Esophagus squamous epithelium (tissue), 5 donors: ENCODE measurements around the gene RSF1. TPM values are rescaled to one million over a fixed set of nuclear protein-coding genes. Genes with fewer than 3 reads are reported as not detected.
"Not testable (repeated sequence)": the region's sequence is repeated elsewhere in the genome, so short reads cannot be mapped to it uniquely, and the experiment has no call there.

Experiments
- DNase-seq: peaks from one replicate; lab custom pipeline; 2025; lab: John Stamatoyannopoulos, UW
- H3K27ac ChIP-seq, 4 donors: fragments of 200-600 bp; sonication (generic); one replicate each; pipeline ENCODE4 v1.5.1; 2016 to 2019; ENCODE audit warnings: mild to moderate bottlenecking in 1 of 4
- H3K27me3 ChIP-seq, 4 donors: fragments of 200-600 bp; sonication (generic); 1 replicate in 3 of 4; 2 replicates in 1 of 4; pipeline versions ENCODE4 v1.5.1 to v1.6.0; 2017 to 2021; ENCODE audit warnings: antibody characterized with exemption in 1 of 4
- H3K36me3 ChIP-seq, 3 donors: fragments of 200-600 bp; sonication (generic); one replicate each; pipeline ENCODE4 v1.5.1; 2016 to 2019
- H3K4me1 ChIP-seq, 3 donors: fragments of 200-600 bp; sonication (generic); one replicate each; pipeline ENCODE4 v1.5.1; 2017 to 2019
- H3K4me3 ChIP-seq, 4 donors: fragments of 200-600 bp; sonication (generic); 1 replicate in 3 of 4; 2 replicates in 1 of 4; pipeline ENCODE4 v1.5.1; 2016 to 2019; ENCODE audit warnings: mild to moderate bottlenecking in 2 of 4, moderate library complexity in 1 of 4
- H3K9me3 ChIP-seq, 3 donors: fragments of 200-600 bp; sonication (generic); one replicate each; pipeline ENCODE4 v1.5.1; 2016 to 2019
- POLR2A ChIP-seq, 4 donors: fragments of 450-650 bp; IDR thresholded peaks; one replicate each; pipeline ENCODE4 v1.6.1; 2017; ENCODE audit warnings: antibody characterized with exemption in 4 of 4, mild to moderate bottlenecking in 4 of 4, moderate library complexity in 3 of 4
- WGBS, 2 donors: methylation state at CpG; one replicate each; pipeline ENCODE4 v1.1.5; 2018; 5-methylcytosine and 5-hydroxymethylcytosine counted together
- intact Hi-C: fragments of 100-400 bp; cut with DNase I; formaldehyde crosslinking; loops from one replicate; pipeline ENCODE4 v1.15.0; 2022
- total RNA-seq, 4 donors: library from RNA; depleted of rRNA; stranded (reverse); fragments of >200 nt; gene quantifications; one replicate each; pipeline ENCODE4 v1.1.0, GENCODE V29; 2016
- TF ChIP-seq, protein P1 (sequence below), 6 experiments: fragments of 450-650 bp in 4 of 6; fragments of 200-600 bp in 2 of 6; sonication (generic) in 2 of 6; IDR thresholded peaks; one replicate each; pipeline ENCODE4 v1.5.1; 2016 to 2019; ENCODE audit warnings: antibody characterized with exemption in 6 of 6, mild to moderate bottlenecking in 4 of 6, moderate library complexity in 4 of 6
- donor health status: DM: yes; HTN: yes; CAD: no.

RSF1 gene
- total RNA-seq, 4 donors from 2014 or later = 14.7 to 37.8 (median 29.1) TPM

DNA sequence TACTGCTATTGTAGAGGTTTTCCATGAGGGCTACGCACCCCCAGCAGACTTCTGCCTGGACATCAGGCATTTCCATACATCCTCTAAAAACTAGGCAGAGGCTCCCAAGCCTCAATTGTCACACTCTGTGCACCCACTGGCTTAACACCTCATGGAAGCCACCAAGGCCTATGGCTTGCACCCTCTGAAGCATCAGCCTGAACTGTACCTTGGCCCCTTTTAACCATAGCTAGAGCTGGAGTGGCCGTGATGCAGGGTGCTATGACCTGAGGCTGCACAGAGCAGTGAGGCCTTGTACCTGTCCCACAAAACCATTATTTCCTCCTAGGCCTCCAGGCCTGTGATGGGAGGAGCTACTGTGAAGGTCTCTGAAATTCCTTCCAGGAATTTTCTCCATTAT is 34.3 kb upstream of the RSF1 start:
- Histone ChIP-seq H3K27me3 (no peaks in the 10 kb centered on the region), H3K4me3 (no peak overlapping the region), H3K4me1 (no peaks in the 10 kb centered on the region), H3K9me3 (peaks cover 0 to 22% (median 14%) of the 10 kb centered on the region in 3 donors), H3K27ac (no peak overlapping the region), H3K36me3 (peaks cover 0 to 59% (median 5%) of the 10 kb centered on the region in 3 donors)
- intact Hi-C loops = no loop called here
- no peak for DNase-seq
- 93 to 100% methylated on average over 2 of the region's 2 CpGs for whole genome bisulfite sequencing, 2 donors
- no peak for TF ChIP-seq POLR2A (IDR thresholded peaks at IDR 0.05)
- TF ChIP-seq, protein P1, sequence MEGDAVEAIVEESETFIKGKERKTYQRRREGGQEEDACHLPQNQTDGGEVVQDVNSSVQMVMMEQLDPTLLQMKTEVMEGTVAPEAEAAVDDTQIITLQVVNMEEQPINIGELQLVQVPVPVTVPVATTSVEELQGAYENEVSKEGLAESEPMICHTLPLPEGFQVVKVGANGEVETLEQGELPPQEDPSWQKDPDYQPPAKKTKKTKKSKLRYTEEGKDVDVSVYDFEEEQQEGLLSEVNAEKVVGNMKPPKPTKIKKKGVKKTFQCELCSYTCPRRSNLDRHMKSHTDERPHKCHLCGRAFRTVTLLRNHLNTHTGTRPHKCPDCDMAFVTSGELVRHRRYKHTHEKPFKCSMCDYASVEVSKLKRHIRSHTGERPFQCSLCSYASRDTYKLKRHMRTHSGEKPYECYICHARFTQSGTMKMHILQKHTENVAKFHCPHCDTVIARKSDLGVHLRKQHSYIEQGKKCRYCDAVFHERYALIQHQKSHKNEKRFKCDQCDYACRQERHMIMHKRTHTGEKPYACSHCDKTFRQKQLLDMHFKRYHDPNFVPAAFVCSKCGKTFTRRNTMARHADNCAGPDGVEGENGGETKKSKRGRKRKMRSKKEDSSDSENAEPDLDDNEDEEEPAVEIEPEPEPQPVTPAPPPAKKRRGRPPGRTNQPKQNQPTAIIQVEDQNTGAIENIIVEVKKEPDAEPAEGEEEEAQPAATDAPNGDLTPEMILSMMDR (IDR thresholded peaks at IDR 0.05) = no peak

DNA sequence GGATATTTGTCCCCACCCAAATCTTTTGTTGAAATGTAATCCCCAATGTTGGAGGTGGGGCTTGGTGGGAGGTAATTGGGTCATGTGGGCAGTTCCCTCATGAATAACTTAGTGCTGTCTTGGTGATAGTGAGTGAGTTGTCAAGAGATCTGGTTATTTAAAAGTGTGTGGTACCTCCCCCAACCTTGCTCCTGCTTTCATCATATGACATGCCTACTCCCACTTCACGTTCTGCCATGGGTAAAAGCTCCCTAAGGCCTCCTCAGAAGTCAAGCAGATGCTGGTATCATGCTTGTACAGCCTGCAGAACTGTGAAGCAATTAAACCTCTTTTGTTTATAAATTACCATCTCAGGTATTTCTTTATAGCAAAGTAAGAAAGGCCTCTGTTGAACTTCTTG is 31.0 kb upstream of the RSF1 start:
- DNase-seq = no peak
- no peak overlapping the region for H3K27ac ChIP-seq
- no peaks in the 10 kb centered on the region for H3K4me1 ChIP-seq
- intact Hi-C loops = no loop called here
- TF ChIP-seq POLR2A (IDR thresholded peaks at IDR 0.05) = no peak
- TF ChIP-seq, protein P1 (IDR thresholded peaks at IDR 0.05) = no peak
- H3K36me3 ChIP-seq = peaks cover 0 to 70% (median 5%) of the 10 kb centered on the region in 3 donors
- H3K4me3 ChIP-seq = no peak overlapping the region
- WGBS, 2 donors = 67 to 78% methylated on average over 1 of the region's 1 CpG
- no peaks in the 10 kb centered on the region for H3K27me3 ChIP-seq
- peaks cover 0 to 22% (median 14%) of the 10 kb centered on the region in 3 donors for H3K9me3 ChIP-seq

DNA sequence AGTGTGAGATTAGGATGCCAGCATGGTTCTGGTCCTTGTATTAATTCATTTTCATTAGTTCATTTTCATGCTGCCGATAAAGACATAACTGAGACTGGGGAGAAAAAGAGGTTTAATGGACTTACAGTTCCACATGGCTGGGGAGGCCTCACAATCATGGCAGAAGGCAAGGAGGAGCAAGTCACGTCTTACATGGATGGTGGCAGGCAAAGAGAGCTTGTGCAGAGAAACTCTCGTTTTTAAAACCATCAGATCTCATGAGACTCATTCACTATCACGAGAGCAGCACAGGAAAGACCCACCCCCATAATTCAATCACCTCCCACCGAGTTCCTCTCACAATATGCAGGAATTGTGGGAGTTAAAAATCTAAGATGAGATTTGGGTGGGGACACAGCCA is 23.2 kb upstream of the RSF1 start:
- Histone ChIP-seq H3K36me3 (peaks cover 0 to 76% (median 3%) of the 10 kb centered on the region in 3 donors), H3K9me3 (peaks cover 0 to 12% (median 0%) of the 10 kb centered on the region in 3 donors)
- H3K27ac ChIP-seq, DNase-seq, intact Hi-C loops, H3K4me3 ChIP-seq, H3K4me1 ChIP-seq, H3K27me3 ChIP-seq: not testable (repeated sequence)
- 85 to 93% methylated on average over 5 of the region's 5 CpGs for WGBS, 2 donors

DNA sequence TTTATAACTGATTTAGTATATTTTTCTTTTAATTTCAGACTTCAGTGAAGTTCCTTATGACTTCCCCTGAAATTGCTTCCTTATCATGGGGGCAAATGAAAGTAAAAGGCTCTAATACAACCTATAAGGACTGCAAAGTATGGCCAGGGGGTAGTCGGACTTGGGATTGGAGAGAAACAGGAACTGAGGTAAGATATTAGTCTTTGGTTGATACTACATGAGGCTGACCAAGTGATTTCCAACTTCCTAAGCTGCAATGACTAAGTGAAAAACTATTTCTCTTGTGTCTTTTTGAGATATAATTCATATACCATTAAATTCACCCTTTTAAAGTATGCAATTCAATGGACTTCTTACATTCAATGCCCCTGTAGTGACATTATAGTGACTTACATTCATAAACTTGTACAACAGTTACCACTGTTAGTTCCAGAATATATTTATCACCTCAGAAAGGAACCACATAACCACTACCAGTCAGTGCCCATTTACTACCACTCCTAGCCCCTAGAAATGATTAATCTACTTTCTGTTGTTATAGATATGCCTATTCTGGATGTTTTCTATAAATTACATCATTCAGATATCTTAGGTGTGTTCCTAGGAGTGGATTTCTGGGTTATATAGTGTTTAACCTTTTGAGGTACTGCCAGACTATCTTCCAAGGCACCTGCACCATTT is 22.1 kb upstream of the RSF1 start:
- DNase-seq = no peak
- Histone ChIP-seq H3K27ac (no peak overlapping the region), H3K36me3 (peaks cover 0 to 65% (median 3%) of the 10 kb centered on the region in 3 donors), H3K27me3 (no peaks in the 10 kb centered on the region), H3K9me3 (peaks cover 0 to 12% (median 0%) of the 10 kb centered on the region in 3 donors), H3K4me3 (no peak overlapping the region), H3K4me1 (no peaks in the 10 kb centered on the region)
- no peak for TF ChIP-seq POLR2A (IDR thresholded peaks at IDR 0.05)
- TF ChIP-seq, protein P1 (IDR thresholded peaks at IDR 0.05) = no peak
- intact Hi-C loops = no loop called here
- 71 to 78% methylated on average over 1 of the region's 1 CpG for WGBS, 2 donors

DNA sequence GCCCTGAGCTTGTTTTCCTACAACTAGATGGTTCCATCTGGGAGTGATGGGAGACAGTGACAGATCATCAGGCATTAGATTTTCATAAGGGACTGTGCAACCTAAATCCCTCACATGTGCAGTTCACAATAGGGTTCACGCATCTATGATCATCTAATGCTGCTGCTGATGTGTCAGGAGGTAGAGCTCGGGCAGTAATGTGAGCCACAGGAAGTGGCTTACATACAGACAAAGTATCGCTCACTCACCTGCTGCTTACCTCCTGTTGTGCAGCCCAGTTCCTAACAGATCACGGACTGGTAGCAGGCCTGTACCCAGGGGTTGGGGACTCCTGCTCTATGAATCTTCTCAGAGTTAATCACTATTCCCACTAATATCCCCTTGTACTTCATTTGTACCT is 12.8 kb upstream of the RSF1 start:
- no peaks in the 10 kb centered on the region for H3K9me3 ChIP-seq
- TF ChIP-seq, protein P1 (IDR thresholded peaks at IDR 0.05) = no peak
- no peak for TF ChIP-seq POLR2A (IDR thresholded peaks at IDR 0.05)
- no peaks in the 10 kb centered on the region for H3K4me1 ChIP-seq
- no peak overlapping the region for H3K4me3 ChIP-seq
- DNase-seq = no peak
- H3K27me3 ChIP-seq = no peaks in the 10 kb centered on the region
- H3K27ac ChIP-seq = no peak overlapping the region
- no peaks in the 10 kb centered on the region for H3K36me3 ChIP-seq
- intact Hi-C loops = no loop called here
- 94% methylated on average over 4 of the region's 4 CpGs for WGBS, 2 donors
